HK-2 (cell line): ENCODE measurements around the gene RFFL.
"Not testable (repeated sequence)": the region's sequence is repeated elsewhere in the genome, so short reads cannot be mapped to it uniquely, and the experiment has no call there.

Source experiments
- DNase-seq: peaks from one replicate; pipeline ENCODE4 v3.0.0-alpha.2; 2018; ENCODE audit not compliant: unreplicated experiment

Gene RFFL

DNA sequence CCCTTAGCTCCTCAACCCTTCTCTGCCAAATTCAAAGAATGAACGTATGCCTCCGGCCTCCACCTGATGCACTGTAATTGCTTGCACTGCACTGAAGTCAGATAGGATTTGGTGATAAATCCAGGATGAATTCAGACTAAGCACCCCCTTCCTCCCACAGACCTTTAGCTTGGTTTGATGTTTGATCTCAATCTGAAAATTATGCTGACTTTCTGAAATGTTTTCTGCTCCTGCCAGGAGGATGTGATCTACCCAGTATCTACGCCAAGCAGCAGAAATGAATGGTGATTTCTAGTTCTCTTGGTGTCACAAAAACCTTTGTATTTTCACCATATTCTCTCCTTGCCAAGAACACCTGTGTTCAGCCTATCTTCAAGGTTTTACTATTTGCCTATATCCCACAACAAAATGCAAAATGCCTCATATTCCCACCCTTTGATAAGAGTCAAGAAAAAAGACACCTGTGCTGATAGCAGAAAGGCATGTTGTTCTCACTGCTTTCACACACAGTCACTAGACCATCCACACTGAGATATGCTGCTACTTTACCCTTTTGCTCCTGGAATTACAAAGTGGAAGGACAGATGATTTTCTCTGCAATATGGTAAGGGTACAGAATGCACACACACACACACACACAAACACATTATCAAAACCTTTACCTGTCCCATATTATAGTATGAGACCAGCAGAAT is 14.7 kb downstream of the RFFL start:
- no peak for DNase-seq

DNA sequence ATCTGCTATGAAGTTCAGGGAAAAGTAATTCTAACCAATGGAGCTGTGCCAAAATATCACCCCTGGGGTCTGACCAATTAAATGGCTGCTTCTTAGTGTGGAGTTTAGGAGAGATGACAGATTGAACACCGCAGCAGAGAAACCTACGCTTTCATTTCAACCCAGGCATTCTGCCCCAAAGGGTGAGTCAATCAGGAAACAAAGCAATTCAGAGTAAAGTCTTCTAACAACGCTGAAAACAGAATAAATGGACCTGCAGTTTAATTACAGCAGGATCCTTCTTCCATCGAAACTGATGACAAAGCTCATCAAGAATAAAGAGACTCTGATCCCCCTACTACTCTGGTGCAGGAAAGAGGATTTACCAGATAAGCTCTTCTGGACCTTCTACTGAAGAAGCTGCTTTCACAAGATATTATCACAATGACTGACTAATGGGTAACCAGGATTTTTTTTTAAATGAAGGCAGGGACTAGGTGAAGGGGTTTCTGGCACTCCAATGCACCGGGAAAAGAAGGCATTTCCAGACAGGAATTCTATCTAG is 16.7 kb downstream of the RFFL start:
- DNase-seq: no peak

DNA sequence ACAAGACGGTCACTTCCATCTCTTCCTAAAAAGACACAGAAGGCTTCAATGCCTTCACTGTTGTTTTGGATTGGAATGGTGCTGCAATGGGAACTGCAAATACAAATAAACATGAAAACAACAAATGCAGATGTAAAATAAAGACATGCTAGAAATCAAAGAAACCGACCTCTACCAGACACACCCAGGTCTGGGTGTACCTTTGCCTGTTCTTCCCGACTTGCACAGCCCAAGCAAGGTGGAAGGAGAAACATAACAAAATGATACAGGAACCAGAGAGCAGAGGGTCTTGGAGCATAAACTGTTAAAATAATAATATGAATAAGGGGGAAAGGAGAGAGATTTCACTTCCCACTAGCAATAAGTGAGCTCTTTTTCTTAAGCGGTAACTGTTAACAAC is 17.3 kb downstream of the RFFL start:
- no peak for DNase-seq

DNA sequence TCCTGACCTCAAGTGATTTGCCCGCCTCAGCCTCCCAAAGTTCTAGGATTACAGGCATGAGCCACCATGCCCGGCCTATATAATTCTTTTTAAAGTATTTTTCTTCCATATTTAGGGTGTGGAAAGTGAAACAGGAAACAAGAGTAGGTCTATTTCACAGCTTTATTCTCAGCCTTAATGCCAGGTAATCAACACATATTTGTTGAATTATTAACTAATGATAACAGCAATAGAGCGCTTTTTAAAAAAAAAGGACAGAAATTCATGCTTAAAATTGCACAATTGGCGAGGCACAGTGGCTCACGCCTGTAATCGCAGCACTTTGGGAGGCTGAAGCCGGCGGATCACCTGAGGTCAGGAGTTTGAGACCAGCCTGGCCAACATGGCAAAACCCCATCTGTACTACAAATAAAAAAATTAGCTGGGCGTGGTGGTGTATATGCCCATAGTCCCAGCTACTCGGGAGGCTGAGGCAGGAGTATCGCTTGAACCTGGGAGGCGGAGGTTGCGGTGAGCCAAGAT is 18.0 kb downstream of the RFFL start:
- not testable (repeated sequence) for DNase-seq

DNA sequence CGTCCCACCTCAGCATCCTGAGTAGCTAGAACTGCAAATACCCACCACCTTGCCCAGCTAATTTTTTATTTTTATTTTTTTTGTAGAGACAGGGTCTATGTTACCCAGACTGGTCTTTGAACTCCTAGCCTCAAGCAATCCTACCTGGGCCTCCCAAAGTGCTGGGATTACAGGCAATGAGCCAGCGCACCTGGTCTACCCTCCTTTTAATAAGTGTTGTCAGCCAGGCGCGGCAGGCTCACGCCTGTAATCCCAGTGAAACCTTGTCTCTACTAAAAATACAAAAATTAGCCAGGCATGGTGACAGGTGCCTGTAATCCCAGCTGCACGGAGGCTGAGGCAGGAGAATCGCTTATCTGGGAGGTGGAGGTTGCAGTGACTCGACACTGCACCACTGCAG is 19.3 kb downstream of the RFFL start:
- no peak for DNase-seq

DNA sequence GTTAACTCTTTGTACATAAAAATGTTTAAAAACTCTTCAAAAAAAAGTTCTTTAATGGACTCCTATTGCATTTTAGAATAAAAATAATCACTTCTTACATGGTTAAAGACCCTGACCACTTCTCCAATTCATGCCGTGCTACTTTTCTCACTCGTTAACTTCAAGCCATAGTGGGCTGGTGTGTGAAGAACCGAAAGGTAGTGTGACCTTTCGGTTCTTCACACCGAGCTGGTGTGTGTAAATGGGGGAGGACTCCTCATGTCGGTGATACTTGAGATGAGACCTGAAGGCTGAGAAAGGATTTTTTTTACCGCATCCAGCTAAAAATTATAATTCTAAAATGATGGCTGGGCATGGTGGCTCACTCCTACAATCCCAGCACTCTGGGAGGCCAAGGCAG is 22.1 kb downstream of the RFFL start:
- DNase-seq: no peak

DNA sequence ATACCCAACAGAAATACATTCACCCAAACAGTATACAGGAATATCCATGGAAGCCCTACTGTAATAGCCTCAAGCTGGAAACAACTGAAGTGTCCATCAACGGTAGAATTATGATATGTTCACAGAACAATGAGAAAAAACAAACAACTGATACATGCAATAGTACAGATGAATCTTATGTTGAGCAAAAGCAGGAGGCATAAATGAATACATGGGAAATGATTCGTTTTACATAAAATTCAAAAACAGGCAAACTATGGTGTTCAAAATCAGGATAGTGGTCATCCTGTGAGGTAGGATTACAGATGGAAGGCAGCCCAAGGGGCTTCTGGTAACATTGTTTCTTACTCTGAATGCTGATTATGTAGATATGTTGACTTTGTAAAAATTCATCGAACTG is 25.1 kb downstream of the RFFL start:
- no peak for DNase-seq

DNA sequence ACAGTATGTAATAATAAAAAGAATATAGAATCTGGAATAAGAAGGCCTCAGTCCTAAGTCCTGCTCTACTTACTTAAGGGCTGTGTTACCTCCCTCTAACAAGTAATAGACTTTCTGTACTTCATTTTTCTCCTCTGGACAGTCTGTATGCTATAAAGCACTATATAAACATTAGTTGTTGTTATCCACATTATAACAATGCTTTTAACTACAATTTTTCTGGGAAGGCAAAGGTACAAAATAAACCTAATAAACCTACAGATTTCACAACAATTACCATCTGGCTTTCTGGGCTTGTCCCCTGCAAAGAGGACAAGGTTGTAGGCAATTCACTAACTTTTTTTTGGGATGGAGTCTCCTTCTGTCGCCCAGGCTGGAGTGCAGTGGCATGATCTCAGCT is 32.7 kb downstream of the RFFL start:
- no peak for DNase-seq

DNA sequence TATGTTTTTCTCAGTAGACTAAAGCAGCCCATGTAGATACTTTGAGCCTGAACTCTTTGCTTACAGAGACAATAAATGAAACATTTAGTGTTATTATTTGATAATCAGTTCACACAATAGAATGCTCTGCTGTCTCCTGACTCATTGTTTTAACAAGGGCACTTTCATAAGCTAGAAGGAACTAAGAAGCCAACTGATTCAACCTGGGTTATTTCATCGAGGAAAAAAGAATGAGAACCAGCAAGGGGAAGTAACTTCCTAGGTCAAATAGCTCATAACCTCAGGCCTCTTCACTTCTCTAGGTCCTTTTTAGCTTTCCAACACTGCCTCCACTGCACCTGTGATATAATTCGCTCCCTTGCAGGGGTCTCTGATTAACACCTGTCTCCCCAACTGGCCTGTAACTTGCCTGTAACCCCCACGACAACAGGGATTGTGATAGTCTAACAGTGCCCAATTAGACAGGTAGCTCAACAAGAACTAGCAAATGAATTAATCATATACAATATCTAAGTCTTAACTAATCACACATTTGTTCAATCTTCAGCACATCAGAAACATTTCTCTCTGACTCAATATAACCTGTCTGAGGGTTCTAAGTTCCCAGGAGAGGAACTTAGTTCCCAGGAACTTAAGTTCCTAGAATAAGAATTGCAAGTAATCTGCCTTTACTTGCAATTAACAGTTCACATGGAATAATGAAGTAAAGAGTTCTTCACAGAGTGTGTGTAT is 34.8 kb downstream of the RFFL start:
- DNase-seq: no peak

DNA sequence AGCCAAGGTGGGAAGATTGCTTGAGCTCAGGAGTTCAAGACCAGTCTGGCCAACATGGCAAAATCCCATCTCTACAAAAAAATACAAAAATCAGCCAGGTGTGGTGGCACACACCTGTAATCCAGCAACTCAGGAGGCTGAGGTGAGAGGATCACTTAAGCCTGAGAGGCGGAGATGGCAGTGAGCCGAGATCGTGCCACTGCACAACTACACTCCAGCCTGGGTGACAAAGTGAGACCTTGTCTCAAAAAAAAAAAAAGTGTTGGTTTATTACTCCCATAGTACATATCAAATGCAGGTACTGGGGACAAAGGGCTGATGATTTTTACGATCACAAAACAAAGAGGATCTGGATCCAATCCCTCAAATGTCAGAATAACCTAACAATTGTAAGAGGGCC is 35.4 kb downstream of the RFFL start:
- not testable (repeated sequence) for DNase-seq

DNA sequence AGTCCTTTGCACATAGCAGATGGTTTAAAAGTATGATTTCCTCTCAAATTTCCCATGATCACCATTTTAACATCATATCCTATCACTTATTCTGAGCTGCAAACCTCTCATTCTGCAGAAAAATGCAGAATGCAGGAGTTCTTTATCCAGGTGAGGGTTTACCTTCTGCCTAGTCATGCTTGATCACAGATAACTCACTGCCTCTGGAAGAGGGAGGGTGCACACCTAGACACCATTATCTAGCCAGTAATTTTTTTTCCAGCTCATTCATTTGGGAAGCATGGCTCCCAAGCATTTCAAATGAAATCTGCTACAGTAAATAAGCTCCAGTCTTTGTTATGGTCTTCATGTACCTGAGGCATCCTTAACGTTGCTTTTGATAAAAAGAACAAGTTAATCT is 38.0 kb downstream of the RFFL start:
- no peak for DNase-seq

DNA sequence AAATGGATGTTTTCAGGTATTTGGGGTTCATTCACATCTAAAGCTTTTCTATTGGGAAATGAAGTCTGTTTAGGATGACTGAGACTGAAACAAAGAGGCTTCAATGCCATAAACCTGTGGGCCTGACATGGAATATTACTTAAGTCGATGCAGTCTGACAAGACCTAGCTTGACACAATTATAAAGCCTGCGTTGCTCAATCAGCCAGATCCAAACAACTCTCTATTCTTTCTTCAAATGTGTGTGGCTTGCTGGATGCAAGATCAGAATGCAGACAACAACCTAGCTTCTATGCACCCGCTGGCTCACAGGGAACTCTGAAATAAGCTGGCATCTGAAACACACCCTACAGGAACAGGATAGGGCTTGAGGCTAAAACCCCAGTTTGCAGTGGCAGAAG is 40.0 kb downstream of the RFFL start:
- DNase-seq: no peak

DNA sequence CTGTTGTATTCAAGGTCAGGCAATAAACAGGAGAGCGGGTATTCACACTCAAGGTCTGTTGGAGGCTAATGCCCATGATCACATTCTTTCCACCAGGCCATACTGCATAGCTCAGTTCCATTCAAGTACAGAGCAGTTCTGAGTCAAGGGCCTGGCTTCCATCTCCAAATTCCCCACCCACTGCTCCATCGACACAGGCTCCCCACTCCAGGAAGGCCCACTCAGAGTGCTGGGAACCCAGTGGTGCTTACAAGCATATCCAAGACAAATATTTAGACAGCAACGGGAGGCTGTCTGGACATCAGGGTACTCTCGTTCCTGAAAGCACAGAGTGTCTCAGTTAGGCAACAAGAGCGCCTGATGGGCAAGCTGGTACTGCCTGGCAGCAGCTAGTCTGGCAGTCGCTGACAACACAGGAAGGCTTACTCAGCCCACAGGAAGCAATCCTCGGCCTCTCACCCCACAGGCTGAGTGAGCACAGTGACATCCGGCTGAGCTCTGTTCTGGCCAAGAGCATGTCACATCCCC is 40.9 kb downstream of the RFFL start:
- DNase-seq: peak; percentile 63

DNA sequence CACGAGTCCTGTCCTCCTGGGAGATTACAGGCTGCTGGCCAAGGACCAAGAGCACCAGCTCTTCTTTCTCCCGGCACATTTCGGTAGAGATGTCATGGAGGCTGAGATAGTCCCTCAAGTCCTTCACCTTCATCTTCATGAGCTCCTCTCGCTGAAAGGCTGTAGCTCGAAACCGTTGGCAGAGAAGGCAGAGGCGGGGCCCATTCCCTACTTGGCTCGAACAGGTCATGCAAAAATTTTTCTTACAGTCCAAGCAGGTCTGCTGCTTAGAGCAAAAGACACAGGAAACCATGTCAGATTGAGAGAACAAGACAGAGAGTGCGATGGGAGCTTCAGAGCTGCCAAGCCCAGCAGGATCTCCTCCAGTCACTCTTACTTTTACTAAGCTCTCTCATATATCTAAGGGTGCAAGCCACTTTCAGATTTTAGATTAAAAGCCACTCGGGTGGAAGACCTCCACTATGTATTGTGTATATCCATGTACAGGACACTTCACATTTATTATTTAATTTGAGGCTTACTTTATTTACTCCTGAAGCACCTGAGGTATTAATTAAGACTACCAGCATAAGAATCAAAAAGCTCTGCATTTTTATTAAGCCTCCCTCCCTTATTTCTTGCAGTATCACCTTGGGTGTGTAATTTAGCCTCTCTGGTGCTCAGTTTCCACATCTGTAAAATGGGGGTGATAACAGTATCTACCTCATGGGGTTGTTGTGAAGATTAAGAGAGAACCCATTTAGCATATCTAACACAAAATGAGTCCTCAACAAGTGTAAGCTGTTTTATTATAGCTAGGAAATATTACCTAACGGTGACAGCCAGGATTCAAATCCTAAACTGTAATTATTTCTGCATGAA is 41.8 kb downstream of the RFFL start:
- no peak for DNase-seq

DNA sequence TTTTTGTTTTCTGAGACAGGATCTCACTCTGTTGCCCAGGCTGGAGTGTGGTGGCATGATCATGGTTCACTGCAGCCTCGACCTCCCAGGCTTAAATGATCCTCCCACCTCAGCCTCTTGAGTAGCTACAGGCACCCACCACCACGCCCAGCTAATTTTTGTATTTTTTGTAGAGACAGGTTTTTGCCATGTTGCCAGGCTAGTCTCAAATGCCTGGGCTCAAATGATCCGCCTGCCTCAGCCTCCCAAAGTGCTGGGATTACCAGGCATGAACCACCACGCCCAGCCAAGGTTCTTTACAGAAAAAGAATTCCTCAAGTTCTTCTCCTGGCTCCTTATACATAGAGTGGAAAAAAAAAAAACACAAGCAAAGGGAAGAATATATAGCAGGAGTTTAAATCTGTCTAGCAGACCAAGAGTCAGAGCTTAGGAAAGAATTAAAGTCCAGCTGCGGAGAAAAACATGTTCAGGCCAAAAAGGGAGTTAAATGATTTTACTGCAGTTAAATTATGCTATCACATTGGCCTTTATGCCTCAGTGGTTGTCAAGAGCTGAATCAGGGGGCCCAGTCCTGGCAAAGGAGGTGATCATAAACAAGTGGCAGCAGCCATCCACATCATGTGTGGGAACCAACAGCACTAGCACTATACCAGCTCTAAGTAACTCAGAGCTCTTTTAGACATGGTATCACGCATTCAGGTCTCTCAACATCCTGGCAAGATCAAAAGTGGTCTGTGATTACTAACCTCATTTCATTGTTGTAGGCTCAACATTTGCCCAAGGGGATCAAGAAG is 43.9 kb downstream of the RFFL start:
- DNase-seq: no peak

DNA sequence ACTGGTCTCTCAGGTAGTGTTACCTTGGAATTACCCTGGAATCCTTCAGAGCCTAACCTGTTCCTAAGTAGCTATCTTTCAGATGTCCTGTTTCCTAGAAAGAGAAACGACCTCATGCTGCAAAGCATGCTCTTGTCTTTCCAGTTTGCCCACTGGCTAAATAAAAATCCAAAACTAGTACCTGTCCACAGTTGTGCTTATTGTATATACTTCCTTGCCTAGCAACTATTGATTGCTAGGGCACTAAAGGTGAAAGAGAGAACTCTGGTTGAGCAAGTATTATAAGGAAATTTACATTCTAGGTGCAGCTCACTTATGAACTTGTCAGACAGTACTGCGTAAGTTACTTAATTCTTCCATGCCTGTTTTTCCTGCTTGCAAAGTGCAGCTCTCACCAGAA is 44.7 kb downstream of the RFFL start:
- no peak for DNase-seq

DNA sequence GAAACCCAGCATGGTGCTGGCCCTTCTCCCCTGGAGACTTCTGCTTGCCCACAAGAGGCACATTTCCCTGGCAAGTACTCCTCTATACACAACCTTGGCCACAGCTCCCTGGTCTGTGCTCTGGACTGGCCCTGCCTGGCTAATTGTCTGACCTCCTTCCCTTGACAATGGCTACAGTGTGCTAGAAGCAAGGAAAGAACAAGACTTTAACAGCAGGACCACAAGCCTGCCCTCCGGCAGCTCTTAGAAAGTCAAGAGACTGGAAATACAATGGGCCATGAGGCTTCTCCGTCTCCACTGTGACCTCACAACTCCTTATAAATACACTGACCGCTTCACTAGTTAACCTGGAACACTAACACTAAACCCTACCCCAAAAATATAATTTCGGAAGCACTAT is 46.5 kb downstream of the RFFL start:
- DNase-seq: no peak

DNA sequence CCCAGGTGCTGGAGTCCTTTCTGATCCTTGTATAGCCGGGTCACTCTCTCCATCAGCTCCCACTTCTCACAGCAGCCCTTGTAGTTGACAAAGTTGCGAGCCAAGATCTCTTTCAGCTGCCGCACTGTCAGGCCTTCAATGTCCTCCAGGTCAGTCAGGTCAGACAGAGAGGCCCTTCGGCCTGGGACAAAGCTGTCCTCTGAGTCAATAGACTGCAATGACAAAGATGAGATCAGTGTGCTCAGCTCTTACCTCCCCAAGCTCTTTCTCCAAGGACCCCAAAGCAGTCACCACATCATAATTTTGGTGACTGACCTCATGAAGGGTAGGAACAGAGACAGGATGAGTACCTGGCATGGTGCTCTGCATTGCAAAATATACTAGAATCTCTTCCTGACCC is 47.1 kb downstream of the RFFL start:
- DNase-seq: no peak

DNA sequence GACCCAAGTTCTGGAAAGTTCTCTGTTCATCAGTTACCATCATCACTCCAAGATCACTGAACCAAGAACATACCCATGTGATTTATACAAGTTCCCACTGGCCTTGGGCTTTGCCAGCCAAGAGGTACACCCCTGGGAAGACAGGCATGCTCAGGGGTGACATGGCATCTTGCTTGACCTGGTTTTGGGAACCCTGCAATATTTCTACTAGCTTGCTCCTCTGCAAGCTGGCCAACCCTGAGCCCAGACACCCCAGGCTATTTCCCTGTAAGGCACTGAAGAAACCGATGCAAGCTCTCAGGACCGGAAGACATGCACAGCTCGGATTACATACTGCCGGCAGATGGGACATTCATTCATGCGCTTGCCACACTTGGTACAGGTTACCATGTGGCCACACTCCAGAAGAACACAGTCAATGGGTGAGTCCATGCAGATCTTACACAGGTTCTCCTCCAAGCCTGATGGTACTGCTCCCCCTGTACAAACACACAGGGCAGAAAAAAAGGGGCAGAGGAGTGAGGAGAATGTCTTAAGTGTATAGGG is 51.8 kb downstream of the RFFL start:
- DNase-seq: no peak

DNA sequence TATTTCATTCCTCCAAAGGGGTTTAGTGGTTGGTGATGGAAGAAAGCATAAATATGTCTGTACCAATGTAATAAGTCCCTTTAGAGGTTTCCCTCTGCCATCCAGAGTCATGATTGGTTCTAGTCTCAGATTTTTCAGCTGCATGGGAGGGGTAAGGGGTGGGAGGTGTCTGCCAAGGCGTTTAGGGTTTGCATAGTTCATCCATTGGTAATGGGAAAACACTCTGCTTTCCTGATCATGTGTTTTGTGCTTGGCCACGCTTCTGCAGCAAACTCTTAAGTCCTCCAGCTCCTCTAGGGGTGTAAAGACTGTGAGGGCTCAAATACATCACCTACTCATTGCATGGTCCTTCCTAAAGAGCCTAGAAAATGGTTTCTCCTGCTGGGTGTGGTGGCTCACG is 53.4 kb downstream of the RFFL start:
- DNase-seq: no peak

DNA sequence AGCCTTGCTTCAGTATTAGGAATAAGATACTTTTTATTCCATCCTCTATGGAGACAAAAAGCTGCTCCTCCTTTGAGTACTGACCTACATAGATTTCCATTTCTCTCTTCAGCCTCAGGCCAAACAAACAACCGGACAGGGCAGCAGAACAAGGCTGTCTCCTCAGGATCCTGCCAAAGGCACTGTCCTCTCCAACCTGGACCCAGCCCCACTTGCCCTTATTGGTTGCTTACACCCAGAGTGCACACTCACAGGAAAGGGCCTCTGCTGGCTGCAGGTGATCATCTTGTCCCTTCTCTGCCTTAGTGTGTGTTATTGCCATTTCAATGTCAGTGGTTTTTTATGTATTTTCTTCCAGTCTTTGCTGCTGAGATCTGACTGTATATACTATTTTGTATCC is 56.5 kb downstream of the RFFL start:
- no peak for DNase-seq
